ENCODE measurements around the gene RLIM. TPM values are rescaled to one million over a fixed set of nuclear protein-coding genes. Genes with fewer than 3 reads are reported as not detected.

Gene RLIM
- total and polyA plus RNA-seq, 2 donors (not counting 1 experiment from before 2014, with no cell fraction given): 4.6 to 40.8 TPM

DNA sequence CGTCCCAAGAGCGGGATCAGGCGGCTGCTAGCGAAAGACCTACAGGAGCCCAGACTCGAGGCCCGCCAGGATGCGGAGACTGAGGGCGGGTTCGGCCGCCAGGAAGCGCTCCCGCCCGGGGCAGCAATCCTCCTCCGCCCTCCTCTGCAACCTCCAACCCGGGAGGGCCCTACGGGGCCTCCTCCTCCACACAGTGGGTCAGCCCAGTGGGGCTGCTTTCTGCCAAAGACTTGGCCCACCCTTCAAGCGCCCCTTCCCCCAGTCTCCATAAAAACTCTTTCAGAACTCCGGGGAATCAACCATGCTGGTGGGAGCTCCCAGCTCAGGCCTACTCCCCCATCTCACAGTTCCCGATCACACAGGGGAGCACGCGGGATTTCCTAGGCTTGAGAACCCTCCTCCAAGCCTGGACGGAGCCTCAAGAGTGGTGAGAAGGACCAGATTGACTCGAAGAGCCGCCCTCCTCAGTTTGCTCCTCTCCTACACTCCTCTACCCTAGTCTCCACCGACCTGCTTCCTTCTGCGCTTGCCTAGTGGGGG, 77.5 kb downstream of the RLIM start:
- Histone ChIP-seq H3K79me2 (ENCODE audit: control insufficient read depth, insufficient read depth, low read length) (no peaks in the 10 kb centered on the region), H4K20me1 (ENCODE audit: control insufficient read depth, insufficient read depth, low read length, poor library complexity, severe bottlenecking) (no peaks in the 10 kb centered on the region), H3K27ac (ENCODE audit: low read length in 2 of 2) (no peak overlapping the region), H3K27me3 (replicated peaks in 1 of 4; ENCODE audit: control extremely low read depth in 1 of 4, control insufficient read depth in 3 of 4, insufficient read depth in 4 of 4, low read length in 3 of 4) (no peaks in the 10 kb centered on the region), H3K4me3 (ENCODE audit: control extremely low read depth in 1 of 5, extremely low read depth in 1 of 5, insufficient read depth in 1 of 5, low read depth in 2 of 5, low read length in 4 of 5) (peak overlapping the region in 4 of 5 experiments; percentile 53 to 62 (median 56)), H3K9ac (ENCODE audit: low read length) (peak overlapping the region; percentile 72), H3K4me2 (replicated peaks; ENCODE audit: low read depth, low read length, poor library complexity, severe bottlenecking) (peak overlapping the region; percentile 83), H3K4me1 (ENCODE audit: control insufficient read depth in 2 of 2, insufficient read depth in 2 of 2, low read length in 2 of 2) (peaks cover 5 to 14% of the 10 kb centered on the region in 2 donors), H3K9me3 (ENCODE audit: control extremely low read depth in 1 of 3, control insufficient read depth in 2 of 3, insufficient read depth in 1 of 3, low read length in 2 of 3) (no peaks in the 10 kb centered on the region), H2AFZ (ENCODE audit: insufficient read depth, low read depth, low read length, poor library complexity, severe bottlenecking) (peak overlapping the region; percentile 86), H3K36me3 (replicated peaks in 1 of 2; ENCODE audit: control extremely low read depth in 1 of 2, control insufficient read depth in 1 of 2, extremely low read depth in 1 of 2, insufficient read depth in 2 of 2, low read length in 1 of 2) (no peaks in the 10 kb centered on the region)
- intact Hi-C loops (cut with micrococcal nuclease): loop anchor here (2.0 to 10.0 kb wide), 2 partner anchors 14 to 78 kb away; partner anchors contain the start of gene RLIM
- H3K27me3 Mint-ChIP-seq: no peaks in the 10 kb centered on the region
- DNase-seq (no peak), ATAC-seq (ENCODE audit: low read depth) (peak; percentile 21)
- no peaks in the 10 kb centered on the region for H3K9me3 Mint-ChIP-seq (ENCODE audit: insufficient read depth)
- peak; percentile 7 for TF ChIP-seq CTCF (IDR thresholded peaks at IDR 0.05)
- no peak for TF ChIP-seq EZH2 (IDR thresholded peaks at IDR 0.05; ENCODE audit: borderline replicate concordance, insufficient read depth, low read depth, low read length, poor library complexity, severe bottlenecking)
- H3K27ac Mint-ChIP-seq: peak overlapping the region; percentile 37
- CTCF ChIA-PET: interaction anchor here (1.1 kb wide), 1 partner anchor 44 kb away, joined by 3 read pairs; no protein-coding TSS in a partner anchor
- H3K4me3 Mint-ChIP-seq: peak overlapping the region; percentile 86
- WGBS (ENCODE audit: insufficient coverage): 8% methylated on average over 4 of the region's 26 CpGs
- H3K4me1 Mint-ChIP-seq: peaks cover 9% of the 10 kb centered on the region
- POLR2A ChIA-PET: no interaction called here

DNA sequence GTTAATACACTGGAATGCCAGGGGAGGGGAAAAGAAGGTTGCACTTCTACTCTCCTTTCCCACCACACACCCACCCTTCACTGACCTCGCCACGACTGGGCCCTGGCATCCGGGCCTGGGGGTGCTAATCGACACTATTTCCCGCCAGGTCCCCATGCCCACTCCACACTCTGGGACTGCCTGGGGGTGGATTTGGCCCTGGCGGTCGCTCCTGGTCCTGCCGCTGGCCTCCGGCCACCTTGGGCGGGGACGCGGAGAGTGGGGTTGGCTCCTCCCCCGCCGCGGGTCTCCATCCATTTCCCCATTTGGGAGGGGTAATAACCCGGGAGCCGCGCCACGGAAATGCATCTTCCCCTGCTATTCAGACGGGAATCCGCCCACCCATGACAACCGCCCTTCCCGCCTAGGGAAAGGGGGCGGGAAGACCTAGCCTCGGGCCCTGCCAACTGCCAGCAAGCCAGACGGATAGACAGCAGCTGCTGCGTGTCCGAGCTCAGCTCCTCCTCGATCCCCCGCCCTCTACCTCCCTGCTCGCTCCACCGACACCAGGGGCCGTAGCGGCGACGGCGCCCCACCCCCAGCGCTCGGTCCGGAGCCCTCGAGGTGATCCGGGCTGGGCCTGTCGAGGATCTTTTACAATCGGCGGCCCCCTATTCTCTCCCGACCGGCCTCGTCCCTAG, 78.1 kb downstream of the RLIM start:
- Histone ChIP-seq H3K4me2 (replicated peaks; ENCODE audit: low read depth, low read length, poor library complexity, severe bottlenecking) (peak overlapping the region; percentile 83), H3K4me3 (ENCODE audit: control extremely low read depth in 1 of 5, extremely low read depth in 1 of 5, insufficient read depth in 1 of 5, low read depth in 2 of 5, low read length in 4 of 5) (peak overlapping the region; percentile 26 to 62 (median 54)), H3K9ac (ENCODE audit: low read length) (peak overlapping the region; percentile 72), H3K27ac (ENCODE audit: low read length in 2 of 2) (peak overlapping the region in 1 of 2 donors; percentile 51), H4K20me1 (ENCODE audit: control insufficient read depth, insufficient read depth, low read length, poor library complexity, severe bottlenecking) (no peaks in the 10 kb centered on the region), H3K27me3 (replicated peaks in 1 of 4; ENCODE audit: control extremely low read depth in 1 of 4, control insufficient read depth in 3 of 4, insufficient read depth in 4 of 4, low read length in 3 of 4) (no peaks in the 10 kb centered on the region), H3K36me3 (replicated peaks in 1 of 2; ENCODE audit: control extremely low read depth in 1 of 2, control insufficient read depth in 1 of 2, extremely low read depth in 1 of 2, insufficient read depth in 2 of 2, low read length in 1 of 2) (no peaks in the 10 kb centered on the region), H3K4me1 (ENCODE audit: control insufficient read depth in 2 of 2, insufficient read depth in 2 of 2, low read length in 2 of 2) (peaks cover 5 to 14% of the 10 kb centered on the region in 2 donors), H3K9me3 (ENCODE audit: control extremely low read depth in 1 of 3, control insufficient read depth in 2 of 3, insufficient read depth in 1 of 3, low read length in 2 of 3) (no peaks in the 10 kb centered on the region), H2AFZ (ENCODE audit: insufficient read depth, low read depth, low read length, poor library complexity, severe bottlenecking) (peak overlapping the region; percentile 86), H3K79me2 (ENCODE audit: control insufficient read depth, insufficient read depth, low read length) (no peaks in the 10 kb centered on the region)
- Mint-ChIP-seq H3K9me3 (ENCODE audit: insufficient read depth) (no peaks in the 10 kb centered on the region), H3K4me1 (peaks cover 9% of the 10 kb centered on the region), H3K4me3 (peak overlapping the region; percentile 86), H3K27ac (peak overlapping the region; percentile 37), H3K27me3 (no peaks in the 10 kb centered on the region)
- WGBS (ENCODE audit: insufficient coverage): 1% methylated on average over 36 of the region's 48 CpGs
- POLR2A ChIA-PET: no interaction called here
- DNase-seq (peak; percentile 50), ATAC-seq (ENCODE audit: low read depth) (peak; percentile 70)
- intact Hi-C loops (cut with micrococcal nuclease): loop anchor here (2.0 to 10.0 kb wide), 2 partner anchors 15 to 79 kb away; partner anchors contain the start of gene RLIM
- CTCF ChIA-PET: interaction anchor here (0.6 to 4.0 kb wide), 3 partner anchors 41 to 153 kb away, joined by 3 to 12 read pairs (median 4); no protein-coding TSS in a partner anchor
- TF ChIP-seq EZH2 (IDR thresholded peaks at IDR 0.05; ENCODE audit: borderline replicate concordance, insufficient read depth, low read depth, low read length, poor library complexity, severe bottlenecking) (no peak), CTCF (IDR thresholded peaks at IDR 0.05) (no peak)

Data from B cell (primary cell).